OCI-LY1 (cell line): ENCODE measurements around the gene CLDND1.
A peak's percentile ranks its signal among the peaks of the same experiment; 100 is the strongest.
"Not testable (repeated sequence)": the region's sequence is repeated elsewhere in the genome, so short reads cannot be mapped to it uniquely, and the experiment has no call there.

Experiments
- H2AFZ ChIP-seq: fragments of 200-600 bp; sonication (generic), shearing (Covaris generic); 2 replicates; pipeline ENCODE4 v1.6.0; 2014; ENCODE audit warnings: antibody characterized with exemption, mild to moderate bottlenecking, low read length
- H3F3A ChIP-seq: fragments of 200-600 bp; sonication (generic), shearing (Covaris generic); 2 replicates; pipeline ENCODE4 v1.6.0; 2014; ENCODE audit warnings: mild to moderate bottlenecking, antibody characterized with exemption, low read length, moderate library complexity; ENCODE audit not compliant: insufficient read depth
- H3K27ac ChIP-seq: fragments of 200-600 bp; sonication (generic); 2 replicates; pipeline ENCODE4 v1.5.1; 2014; ENCODE audit warnings: low read length, mixed run types, mild to moderate bottlenecking, low read depth; ENCODE audit not compliant: poor library complexity, severe bottlenecking
- H3K27me3 ChIP-seq: fragments of 200-600 bp; sonication (generic); 2 replicates; pipeline ENCODE4 v1.6.0; 2014; ENCODE audit warnings: antibody characterized with exemption, mild to moderate bottlenecking, low read length, moderate library complexity; ENCODE audit not compliant: insufficient read depth
- H3K36me3 ChIP-seq: fragments of 200-600 bp; sonication (generic); 2 replicates; pipeline ENCODE4 v1.6.1; 2014; ENCODE audit warnings: mild to moderate bottlenecking, antibody characterized with exemption, low read length, moderate library complexity, mixed read lengths; ENCODE audit not compliant: insufficient read depth
- H3K4me1 ChIP-seq: fragments of 200-600 bp; sonication (generic); 2 replicates; pipeline ENCODE4 v1.5.1; 2014; ENCODE audit warnings: mild to moderate bottlenecking, low read length, moderate library complexity; ENCODE audit not compliant: insufficient read depth, severe bottlenecking
- H3K4me2 ChIP-seq: fragments of 200-600 bp; sonication (generic), shearing (Covaris generic); 2 replicates; pipeline ENCODE4 v1.6.1; 2014; ENCODE audit warnings: low read length
- H3K4me3 ChIP-seq: fragments of 200-600 bp; sonication (generic); 2 replicates; pipeline ENCODE4 v1.5.1; 2014; ENCODE audit warnings: low read length, low read depth, mild to moderate bottlenecking, mixed read lengths; ENCODE audit not compliant: poor library complexity, severe bottlenecking
- H3K79me2 ChIP-seq: fragments of 200-600 bp; shearing (Covaris generic); 2 replicates; pipeline ENCODE4 v1.6.1; 2016; ENCODE audit warnings: mixed run types, low read length, mixed read lengths; ENCODE audit not compliant: insufficient read depth
- H3K9ac ChIP-seq: fragments of 200-600 bp; sonication (generic), shearing (Covaris generic); 2 replicates; pipeline ENCODE4 v1.6.1; 2014; ENCODE audit warnings: mild to moderate bottlenecking, low read length, mixed read lengths
- H3K9me2 ChIP-seq: fragments of 200-600 bp; sonication (generic), shearing (Covaris generic); 2 replicates; pipeline ENCODE4 v1.6.1; 2014; ENCODE audit warnings: low read depth, mild to moderate bottlenecking, low read length, mixed read lengths
- H3K9me3 ChIP-seq: fragments of 200-600 bp; shearing (Covaris generic); 2 replicates; pipeline ENCODE4 v1.6.1; 2014; ENCODE audit warnings: low read length, mixed read lengths
- H4K20me1 ChIP-seq: fragments of 200-600 bp; sonication (generic), shearing (Covaris generic); 2 replicates; pipeline ENCODE4 v1.6.0; 2016; ENCODE audit warnings: mild to moderate bottlenecking, low read length; ENCODE audit not compliant: insufficient read depth
- EZH2 ChIP-seq: fragments of 200-600 bp; sonication (generic), shearing (Covaris generic); IDR thresholded peaks from 2 replicates; pipeline ENCODE4 v1.8.0; 2017; ENCODE audit warnings: borderline replicate concordance, mixed run types, mild to moderate bottlenecking, antibody characterized with exemption, low read length, moderate library complexity, mixed read lengths
- TF ChIP-seq, protein P1 (sequence below): fragments of 200-600 bp; sonication (generic), shearing (Covaris generic); IDR thresholded peaks from 2 replicates; pipeline ENCODE4 v1.5.1; 2017; ENCODE audit warnings: mild to moderate bottlenecking, antibody characterized with exemption, low read length, moderate library complexity, mixed read lengths

Gene CLDND1

DNA sequence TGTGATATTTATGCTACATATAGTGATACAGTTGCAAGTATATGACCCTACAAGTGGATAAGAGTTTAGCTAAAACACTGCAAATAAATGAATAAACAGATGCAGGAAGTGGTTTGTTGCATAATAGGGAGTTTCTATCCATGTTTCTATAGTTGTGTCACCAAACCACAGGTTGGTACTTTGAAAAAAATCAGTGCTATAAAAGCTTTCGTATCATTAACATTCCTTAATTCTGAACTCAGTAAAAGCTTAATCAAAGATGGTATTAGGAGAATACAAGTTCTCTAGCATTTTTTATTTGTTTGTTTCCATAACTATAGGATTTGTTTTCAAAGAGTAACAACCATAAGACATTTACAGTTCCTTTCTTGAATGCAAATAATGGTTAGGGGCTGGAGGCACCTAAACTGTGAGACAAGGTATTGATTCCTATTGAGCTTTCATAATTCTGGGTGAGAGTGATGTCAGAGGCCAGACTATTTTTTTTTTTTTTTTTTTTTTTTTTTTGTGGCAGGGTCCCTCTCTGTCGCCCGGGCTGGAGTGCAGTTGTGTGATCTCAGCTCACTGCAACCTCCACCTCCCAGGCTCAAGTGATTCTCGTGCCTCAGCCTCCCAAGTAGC is 41.1 kb upstream of the CLDND1 start:
- Histone ChIP-seq H3K4me1 (peaks cover 64% of the 10 kb centered on the region), H3K4me2 (peak overlapping the region; percentile 32; the same call in 1 of the 2 replicates), H3K27me3 (no peaks in the 10 kb centered on the region), H3K79me2 (no peaks in the 10 kb centered on the region), H3K27ac (peak overlapping the region; percentile 89), H3K4me3 (no peak overlapping the region), H3K9me3 (no peaks in the 10 kb centered on the region), H4K20me1 (no peaks in the 10 kb centered on the region), H2AFZ (no peak overlapping the region; the same call in 1 of the 2 replicates), H3F3A (no peaks in the 10 kb centered on the region; the same call in 1 of the 2 replicates), H3K9me2 (no peaks in the 10 kb centered on the region), H3K36me3 (no peaks in the 10 kb centered on the region), H3K9ac (no peak overlapping the region; the same call in 1 of the 2 replicates)
- TF ChIP-seq EZH2, result no peak
- TF ChIP-seq, protein P1, sequence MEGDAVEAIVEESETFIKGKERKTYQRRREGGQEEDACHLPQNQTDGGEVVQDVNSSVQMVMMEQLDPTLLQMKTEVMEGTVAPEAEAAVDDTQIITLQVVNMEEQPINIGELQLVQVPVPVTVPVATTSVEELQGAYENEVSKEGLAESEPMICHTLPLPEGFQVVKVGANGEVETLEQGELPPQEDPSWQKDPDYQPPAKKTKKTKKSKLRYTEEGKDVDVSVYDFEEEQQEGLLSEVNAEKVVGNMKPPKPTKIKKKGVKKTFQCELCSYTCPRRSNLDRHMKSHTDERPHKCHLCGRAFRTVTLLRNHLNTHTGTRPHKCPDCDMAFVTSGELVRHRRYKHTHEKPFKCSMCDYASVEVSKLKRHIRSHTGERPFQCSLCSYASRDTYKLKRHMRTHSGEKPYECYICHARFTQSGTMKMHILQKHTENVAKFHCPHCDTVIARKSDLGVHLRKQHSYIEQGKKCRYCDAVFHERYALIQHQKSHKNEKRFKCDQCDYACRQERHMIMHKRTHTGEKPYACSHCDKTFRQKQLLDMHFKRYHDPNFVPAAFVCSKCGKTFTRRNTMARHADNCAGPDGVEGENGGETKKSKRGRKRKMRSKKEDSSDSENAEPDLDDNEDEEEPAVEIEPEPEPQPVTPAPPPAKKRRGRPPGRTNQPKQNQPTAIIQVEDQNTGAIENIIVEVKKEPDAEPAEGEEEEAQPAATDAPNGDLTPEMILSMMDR, result no peak

DNA sequence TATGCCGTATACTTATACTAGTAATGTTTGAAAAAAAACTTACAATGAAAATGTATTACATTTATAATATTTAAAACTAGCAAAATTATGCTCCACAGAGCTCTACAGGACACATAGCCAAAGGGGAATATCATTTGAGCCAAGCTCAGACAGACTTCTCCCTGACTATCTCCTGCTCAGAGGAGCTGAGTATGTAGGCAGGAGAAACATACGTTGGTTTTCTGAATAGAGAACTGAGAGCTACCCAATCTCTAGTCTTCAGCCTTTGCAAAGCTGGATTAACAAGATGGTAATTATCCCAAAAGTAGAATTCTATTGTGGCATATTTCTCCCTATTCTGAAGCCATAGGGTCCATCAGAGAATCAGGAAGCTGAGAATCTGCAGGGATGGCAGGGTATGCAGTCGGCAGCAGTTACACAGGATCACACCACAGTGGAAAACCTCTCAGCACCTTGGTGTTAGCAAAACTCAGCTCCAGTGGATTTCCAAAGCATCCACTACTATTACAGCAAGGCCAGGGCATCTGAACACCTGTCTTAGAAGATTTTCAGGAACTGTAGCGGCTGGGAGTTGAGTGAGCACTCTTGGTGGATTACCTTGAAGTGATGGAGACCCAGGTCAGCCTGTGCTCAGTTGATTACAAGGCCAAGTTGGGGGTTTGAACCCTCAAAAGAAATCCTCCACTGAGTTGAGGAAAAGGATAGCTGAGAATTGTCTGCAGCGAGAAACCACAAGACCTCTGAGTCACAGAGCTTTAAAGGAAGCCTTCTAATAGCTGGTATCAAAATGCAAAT is 39.2 kb upstream of the CLDND1 start:
- Histone ChIP-seq H3K4me3 (no peak overlapping the region), H3K36me3 (no peaks in the 10 kb centered on the region), H3K27ac (peak overlapping the region; percentile 89), H3K79me2 (no peaks in the 10 kb centered on the region), H2AFZ (0 out of 2 replicates have a peak overlapping the region, but pooled peaks have one; percentile 38), H3K4me1 (peaks cover 61% of the 10 kb centered on the region), H3F3A (no peaks in the 10 kb centered on the region; the same call in 1 of the 2 replicates), H3K27me3 (no peaks in the 10 kb centered on the region), H3K9me3 (no peaks in the 10 kb centered on the region), H3K9ac (no peak overlapping the region), H3K9me2 (no peaks in the 10 kb centered on the region), H4K20me1 (no peaks in the 10 kb centered on the region), H3K4me2 (no peak overlapping the region; the same call in 1 of the 2 replicates)
- no peak for TF ChIP-seq EZH2
- TF ChIP-seq, protein P1, result no peak

DNA sequence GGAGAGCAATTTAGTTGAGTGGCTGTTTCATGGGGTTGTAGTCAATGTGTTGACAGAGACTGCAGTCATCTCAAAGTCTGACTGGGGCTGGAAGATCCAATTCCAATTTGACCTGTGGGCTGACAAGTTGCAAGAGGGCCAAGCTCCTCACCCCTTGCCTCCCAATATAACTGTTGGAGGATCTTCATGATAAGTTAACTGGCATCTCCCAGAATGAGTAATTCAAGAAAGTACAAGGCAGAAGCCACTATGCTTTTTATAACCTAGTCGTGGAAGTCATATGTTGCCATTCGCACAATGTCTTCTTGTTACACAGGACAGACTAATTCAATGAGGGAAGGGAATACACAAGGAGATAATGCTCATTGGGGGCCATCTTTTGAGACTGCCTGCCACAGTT is 38.2 kb upstream of the CLDND1 start:
- H4K20me1 ChIP-seq, result no peaks in the 10 kb centered on the region
- H2AFZ ChIP-seq, result no peak overlapping the region
- peak overlapping the region; percentile 35 for H3K27ac ChIP-seq
- no peak overlapping the region for H3K9ac ChIP-seq
- H3F3A ChIP-seq, result no peaks in the 10 kb centered on the region; the same call in 1 of the 2 replicates
- H3K27me3 ChIP-seq, result no peaks in the 10 kb centered on the region
- H3K4me2 ChIP-seq, result no peak overlapping the region
- TF ChIP-seq, protein P1, result no peak
- TF ChIP-seq EZH2, result no peak
- H3K4me1 ChIP-seq, result peaks cover 64% of the 10 kb centered on the region
- no peaks in the 10 kb centered on the region for H3K9me2 ChIP-seq
- no peak overlapping the region for H3K4me3 ChIP-seq
- no peaks in the 10 kb centered on the region for H3K9me3 ChIP-seq
- no peaks in the 10 kb centered on the region for H3K79me2 ChIP-seq
- no peaks in the 10 kb centered on the region for H3K36me3 ChIP-seq

DNA sequence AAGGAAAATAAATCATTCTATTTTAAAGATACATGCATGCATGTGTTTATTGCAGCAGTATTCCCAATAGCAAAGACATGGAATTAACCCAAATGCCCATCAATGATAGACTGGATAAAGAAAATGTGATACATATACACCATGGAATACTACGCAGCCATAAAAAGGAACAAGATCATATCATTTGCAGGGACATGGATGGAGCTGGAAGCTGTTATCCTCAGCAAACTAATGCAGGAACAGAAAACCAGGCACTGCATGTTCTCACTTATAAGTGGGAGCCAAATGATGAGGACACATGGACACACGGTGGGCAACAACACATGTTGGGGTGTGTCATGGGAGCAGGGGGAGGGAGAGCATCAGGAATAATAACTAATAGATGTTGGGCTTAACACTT is 37.1 kb upstream of the CLDND1 start:
- H3K4me1 ChIP-seq, result peaks cover 64% of the 10 kb centered on the region
- H3K36me3 ChIP-seq, H3K27ac ChIP-seq, H4K20me1 ChIP-seq, H3K79me2 ChIP-seq, H2AFZ ChIP-seq, H3K4me2 ChIP-seq, H3K27me3 ChIP-seq, H3K9me3 ChIP-seq, H3K9ac ChIP-seq, H3F3A ChIP-seq, H3K9me2 ChIP-seq, H3K4me3 ChIP-seq: not testable (repeated sequence)
